SK-N-MC (cell line): ENCODE results near the gene MYPN.

ENCODE experiments used
- EZH2 ChIP-seq: fragments of 200-600 bp; sonication (generic); IDR thresholded peaks from one replicate; pipeline ENCODE4 v1.6.1; 2017; ENCODE audit warnings: antibody characterized with exemption
- FOXP2 ChIP-seq: optimal IDR thresholded peaks from 2 replicates; pipeline ENCODE3; 2011; ENCODE audit warnings: mild to moderate bottlenecking, moderate library complexity; ENCODE audit not compliant: insufficient read depth; ENCODE audit errors: extremely low read length, control extremely low read depth
- POLR2AphosphoS5 ChIP-seq: IDR thresholded peaks from 2 replicates; pipeline ENCODE4 v1.6.1; 2012; ENCODE audit warnings: mild to moderate bottlenecking, low read depth, low read length, borderline replicate concordance

DNA sequence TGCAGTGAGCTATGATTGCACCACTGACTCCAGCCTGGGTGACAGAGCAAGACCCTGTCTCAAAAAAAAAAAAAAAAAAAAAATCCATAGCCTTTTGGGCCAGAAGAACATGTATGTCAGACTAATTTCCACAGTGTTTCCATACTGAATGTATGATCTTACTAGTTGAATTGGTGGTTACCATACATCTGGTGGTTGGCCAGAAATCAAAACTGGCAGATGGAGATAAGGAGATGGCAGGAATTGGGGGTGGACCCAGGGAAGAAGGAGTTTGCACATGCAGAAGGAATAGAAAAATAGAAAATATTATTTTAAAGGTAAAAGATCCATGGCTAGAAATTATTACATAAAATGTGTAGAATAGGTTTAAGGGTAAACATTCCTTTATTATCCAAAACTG lies 126.3 kb downstream of the MYPN start:
- TF ChIP-seq EZH2, result no peak
- TF ChIP-seq POLR2AphosphoS5, result no peak
- TF ChIP-seq FOXP2, result no peak
